Sigmoid colon (tissue), 7 donors: ENCODE measurements around the gene ITM2C. TPM values are rescaled to one million over a fixed set of nuclear protein-coding genes. Genes with fewer than 3 reads are reported as not detected.

Experiments used
- DNase-seq: peaks from one replicate; pipeline ENCODE4 v3.0.0-alpha.2; 2019
- H3K27ac ChIP-seq, 4 donors: fragments of 200-600 bp; sonication (generic); one replicate each; pipeline ENCODE4 v1.5.1; 2016 to 2019; ENCODE audit warnings: mild to moderate bottlenecking in 1 of 4
- H3K27me3 ChIP-seq, 3 donors: fragments of 200-600 bp; sonication (generic); one replicate each; pipeline ENCODE4 v1.5.1; 2019; ENCODE audit warnings: mild to moderate bottlenecking in 1 of 3
- H3K36me3 ChIP-seq, 4 donors: fragments of 200-600 bp; sonication (generic); one replicate each; pipeline ENCODE4 v1.5.1; 2016 to 2019
- H3K4me1 ChIP-seq, 4 donors: fragments of 200-600 bp; sonication (generic); one replicate each; pipeline ENCODE4 v1.5.1; 2017 to 2019
- H3K4me3 ChIP-seq, 4 donors: fragments of 200-600 bp; sonication (generic); one replicate each; pipeline ENCODE4 v1.5.1; 2017 to 2019; ENCODE audit warnings: mild to moderate bottlenecking in 2 of 4, moderate library complexity in 1 of 4
- H3K9me3 ChIP-seq, 4 donors: fragments of 200-600 bp in 3 of 4; sonication (generic) in 3 of 4; one replicate each; pipeline versions ENCODE4 v1.5.1 to v1.6.1; 2013 to 2019
- EP300 ChIP-seq, 4 donors: sonication (generic); formaldehyde crosslinking; IDR thresholded peaks; one replicate each; pipeline ENCODE4 v1.6.1; 2017; ENCODE audit warnings: antibody characterized with exemption in 4 of 4
- POLR2A ChIP-seq, 2 donors: fragments of 450-650 bp; IDR thresholded peaks; one replicate each; pipeline ENCODE4 v1.6.1; 2016; ENCODE audit warnings: antibody characterized with exemption in 2 of 2, mild to moderate bottlenecking in 2 of 2, moderate library complexity in 2 of 2
- POLR2AphosphoS5 ChIP-seq, 4 donors: sonication (generic); formaldehyde crosslinking; IDR thresholded peaks; one replicate each; pipeline ENCODE4 v1.6.1; 2017; ENCODE audit warnings: antibody characterized with exemption in 4 of 4
- WGBS, 2 donors: extraction: QIAGEN DNeasy Blood & Tissue Kit; methylation state at CpG; one replicate each; pipeline ENCODE4 v1.1.7; 2013; 5-methylcytosine and 5-hydroxymethylcytosine counted together
- intact Hi-C: fragments of 100-400 bp; cut with DNase I; formaldehyde crosslinking; loops from one replicate; pipeline ENCODE4 v1.15.1; 2023
- polyA plus RNA-seq, 3 donors: library from polyadenylated mRNA; stranded (reverse); fragments of 200-250 nt; gene quantifications; one replicate each; pipeline ENCODE4 v1.2.3, GENCODE V29; 2013
- total RNA-seq, 4 donors: library from RNA; depleted of rRNA; stranded (reverse); fragments of >200 nt; gene quantifications; one replicate each; pipeline ENCODE4 v1.1.0, GENCODE V29; 2016
- TF ChIP-seq, protein P1 (sequence below), 4 experiments: fragments of 450-650 bp in 3 of 4; fragments of 200-600 bp in 1 of 4; IDR thresholded peaks; one replicate each; pipeline ENCODE4 v1.5.1; 2016 to 2019; ENCODE audit warnings: antibody characterized with exemption in 4 of 4, mild to moderate bottlenecking in 3 of 4, moderate library complexity in 2 of 4
- donor health status: healthy with polysubstance abuse.
- donor health status: Bipolar disorder and iron deficiency.
- donor health status: healthy.

Gene ITM2C
- total and polyA plus RNA-seq, 7 donors: 107 to 1,275 (median 206) TPM

DNA sequence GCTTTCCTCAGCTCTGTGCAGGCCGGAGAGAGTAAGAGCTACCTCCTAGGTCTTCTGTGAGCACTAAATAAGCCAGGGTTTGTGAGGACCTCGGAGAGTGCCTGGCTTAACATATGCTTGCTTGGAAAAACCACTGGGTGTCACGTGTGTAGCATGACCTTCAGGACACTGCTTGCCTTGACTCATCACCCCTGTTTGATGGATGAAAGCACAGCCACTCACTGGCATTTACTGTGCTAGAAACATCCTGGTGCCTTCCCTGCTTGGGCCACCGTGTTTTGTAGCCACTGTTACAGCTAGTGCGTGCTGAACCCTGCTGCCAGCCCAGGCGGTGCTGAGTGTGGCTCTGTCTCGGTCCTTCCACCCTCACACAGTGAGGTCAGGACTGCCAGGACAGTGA, 34.8 kb upstream of the ITM2C start:
- intact Hi-C loops: no loop called here
- Histone ChIP-seq H3K36me3 (no peaks in the 10 kb centered on the region), H3K4me3 (no peak overlapping the region), H3K9me3 (no peaks in the 10 kb centered on the region), H3K4me1 (peaks cover 0 to 11% (median 9%) of the 10 kb centered on the region in 4 donors), H3K27me3 (peaks cover 5 to 38% (median 25%) of the 10 kb centered on the region in 3 donors), H3K27ac (no peak overlapping the region)
- 91 to 96% methylated on average over 7 of the region's 7 CpGs for WGBS, 2 donors
- TF ChIP-seq EP300 (IDR thresholded peaks at IDR 0.05) (no peak), POLR2AphosphoS5 (IDR thresholded peaks at IDR 0.05) (no peak), POLR2A (IDR thresholded peaks at IDR 0.05) (no peak)
- TF ChIP-seq, protein P1, sequence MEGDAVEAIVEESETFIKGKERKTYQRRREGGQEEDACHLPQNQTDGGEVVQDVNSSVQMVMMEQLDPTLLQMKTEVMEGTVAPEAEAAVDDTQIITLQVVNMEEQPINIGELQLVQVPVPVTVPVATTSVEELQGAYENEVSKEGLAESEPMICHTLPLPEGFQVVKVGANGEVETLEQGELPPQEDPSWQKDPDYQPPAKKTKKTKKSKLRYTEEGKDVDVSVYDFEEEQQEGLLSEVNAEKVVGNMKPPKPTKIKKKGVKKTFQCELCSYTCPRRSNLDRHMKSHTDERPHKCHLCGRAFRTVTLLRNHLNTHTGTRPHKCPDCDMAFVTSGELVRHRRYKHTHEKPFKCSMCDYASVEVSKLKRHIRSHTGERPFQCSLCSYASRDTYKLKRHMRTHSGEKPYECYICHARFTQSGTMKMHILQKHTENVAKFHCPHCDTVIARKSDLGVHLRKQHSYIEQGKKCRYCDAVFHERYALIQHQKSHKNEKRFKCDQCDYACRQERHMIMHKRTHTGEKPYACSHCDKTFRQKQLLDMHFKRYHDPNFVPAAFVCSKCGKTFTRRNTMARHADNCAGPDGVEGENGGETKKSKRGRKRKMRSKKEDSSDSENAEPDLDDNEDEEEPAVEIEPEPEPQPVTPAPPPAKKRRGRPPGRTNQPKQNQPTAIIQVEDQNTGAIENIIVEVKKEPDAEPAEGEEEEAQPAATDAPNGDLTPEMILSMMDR (IDR thresholded peaks at IDR 0.05): no peak
- DNase-seq: no peak

- no peak for DNase-seq
- H3K4me1 ChIP-seq: peaks cover 0 to 11% (median 9%) of the 10 kb centered on the region in 4 donors
- no peak overlapping the region for H3K4me3 ChIP-seq
- H3K9me3 ChIP-seq: no peaks in the 10 kb centered on the region
- H3K27me3 ChIP-seq: peaks cover 5 to 38% (median 25%) of the 10 kb centered on the region in 3 donors
- intact Hi-C loops: no loop called here
- H3K36me3 ChIP-seq: no peaks in the 10 kb centered on the region
- no peak overlapping the region for H3K27ac ChIP-seq
- TF ChIP-seq POLR2AphosphoS5 (IDR thresholded peaks at IDR 0.05) (no peak), POLR2A (IDR thresholded peaks at IDR 0.05) (no peak), EP300 (IDR thresholded peaks at IDR 0.05) (no peak)
- TF ChIP-seq, protein P1 (IDR thresholded peaks at IDR 0.05): no peak
- 80 to 86% methylated on average over 7 of the region's 7 CpGs for whole genome bisulfite sequencing, 2 donors
Measured at GRCh38 chr2:230830428-230830827, 34.3 kb upstream of the ITM2C start.

GRCh38 chr2:230840301-230840700, 24.4 kb upstream of the ITM2C start:
- no peaks in the 10 kb centered on the region for H3K27me3 ChIP-seq
- TF ChIP-seq POLR2AphosphoS5 (IDR thresholded peaks at IDR 0.05) (no peak), EP300 (IDR thresholded peaks at IDR 0.05) (no peak), POLR2A (IDR thresholded peaks at IDR 0.05) (no peak)
- TF ChIP-seq, protein P1 (IDR thresholded peaks at IDR 0.05): no peak
- no peaks in the 10 kb centered on the region for H3K4me1 ChIP-seq
- intact Hi-C loops: no loop called here
- 44 to 82% methylated on average over 2 of the region's 2 CpGs for WGBS, 2 donors
- H3K9me3 ChIP-seq: peaks cover 0 to 5% (median 2%) of the 10 kb centered on the region in 4 donors
- no peak overlapping the region for H3K4me3 ChIP-seq
- no peak overlapping the region for H3K27ac ChIP-seq
- DNase-seq: no peak
- no peaks in the 10 kb centered on the region for H3K36me3 ChIP-seq

DNA sequence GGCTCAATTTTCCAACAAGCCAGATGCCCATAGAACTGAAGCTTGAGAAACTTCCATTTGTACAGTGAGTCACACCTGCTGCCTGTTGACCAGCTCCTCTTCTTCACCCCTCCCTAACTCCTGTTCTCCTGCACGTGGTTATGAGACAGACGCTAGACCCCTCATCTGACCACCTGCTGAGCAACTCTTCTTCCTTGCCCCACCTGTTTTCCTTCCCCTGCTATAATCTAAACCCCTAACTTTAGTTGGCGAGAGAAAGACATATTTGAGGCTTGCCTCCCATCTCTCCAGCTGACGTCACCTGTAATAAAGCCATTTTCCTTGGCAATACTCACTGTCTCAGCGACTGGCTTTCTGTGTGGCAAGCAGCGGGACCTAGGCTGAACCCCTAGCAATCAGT, 22.3 kb upstream of the ITM2C start:
- intact Hi-C loops: no loop called here
- Histone ChIP-seq H3K36me3 (no peaks in the 10 kb centered on the region), H3K27ac (no peak overlapping the region), H3K27me3 (no peaks in the 10 kb centered on the region), H3K4me3 (no peak overlapping the region), H3K4me1 (peaks cover 0 to 2% (median 0%) of the 10 kb centered on the region in 4 donors), H3K9me3 (peaks cover 0 to 5% (median 2%) of the 10 kb centered on the region in 4 donors)
- TF ChIP-seq EP300 (IDR thresholded peaks at IDR 0.05): no peak
- TF ChIP-seq, protein P1 (IDR thresholded peaks at IDR 0.05): no peak
- DNase-seq: no peak
- 13 to 62% methylated on average over 6 of the region's 6 CpGs for WGBS, 2 donors

DNA sequence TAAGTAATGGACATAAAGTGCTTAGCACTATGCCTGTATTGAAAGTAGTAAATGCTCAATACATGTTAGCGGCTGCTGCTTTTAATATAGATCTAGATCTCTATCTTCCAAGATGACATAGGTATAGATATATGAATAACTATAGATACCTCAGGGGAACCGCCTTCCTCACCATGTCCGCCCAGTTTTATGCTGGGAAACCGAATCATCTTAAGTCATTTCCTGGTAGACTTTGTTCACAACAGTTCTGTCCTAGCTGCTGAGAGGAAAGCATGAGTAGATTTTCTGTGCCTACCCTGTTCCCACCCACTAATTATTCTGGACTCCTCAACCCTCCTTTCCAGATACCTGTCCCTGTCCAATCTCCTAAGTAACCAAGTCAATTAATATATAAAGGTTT, 21.6 kb upstream of the ITM2C start:
- Histone ChIP-seq H3K27ac (no peak overlapping the region), H3K36me3 (no peaks in the 10 kb centered on the region), H3K4me3 (no peak overlapping the region), H3K4me1 (peaks cover 0 to 9% (median 3%) of the 10 kb centered on the region in 4 donors), H3K27me3 (no peaks in the 10 kb centered on the region), H3K9me3 (peaks cover 0 to 5% (median 2%) of the 10 kb centered on the region in 4 donors)
- TF ChIP-seq, protein P1 (IDR thresholded peaks at IDR 0.05): no peak
- TF ChIP-seq POLR2AphosphoS5 (IDR thresholded peaks at IDR 0.05) (no peak), POLR2A (IDR thresholded peaks at IDR 0.05) (no peak), EP300 (IDR thresholded peaks at IDR 0.05) (no peak)
- DNase-seq: no peak
- intact Hi-C loops: no loop called here
- WGBS, 2 donors: 25 to 72% methylated on average over 4 of the region's 4 CpGs
